ENCODE results near the gene SAA4.
"Not testable (repeated sequence)": the region's sequence is repeated elsewhere in the genome, so short reads cannot be mapped to it uniquely, and the experiment has no call there.

The SAA4 gene

GRCh38 chr11:18236664-18237356, at the start of gene SAA4:
TSS of gene SAA4 (minus strand) at chr11:18236802. CDS start at chr11:18235926, 876 bp downstream.
- no peak for DNase-seq

- no peak for DNase-seq
These were observed 49.2 kb upstream of the SAA4 start for GRCh38 chr11:18285841-18286240.

- no peak for DNase-seq
These were observed 46.0 kb upstream of the SAA4 start for GRCh38 chr11:18282626-18283025.

GRCh38 chr11:18280438-18281045, 43.9 kb upstream of the SAA4 start:
- no peak for DNase-seq

GRCh38 chr11:18277565-18278271, 41.1 kb upstream of the SAA4 start:
- DNase-seq, result no peak

- DNase-seq, result no peak
These were observed 34.6 kb upstream of the SAA4 start for GRCh38 chr11:18271206-18271605.

- DNase-seq, result no peak
These were observed 33.5 kb upstream of the SAA4 start for GRCh38 chr11:18270102-18270501.

GRCh38 chr11:18269252-18269651, 32.6 kb upstream of the SAA4 start:
- DNase-seq, result not testable (repeated sequence)

GRCh38 chr11:18267335-18268133, 30.9 kb upstream of the SAA4 start:
- not testable (repeated sequence) for DNase-seq

- no peak for DNase-seq
These were observed 29.3 kb upstream of the SAA4 start, which contains the start of gene SAA1 for GRCh38 chr11:18265949-18266348. TSS of gene SAA1 (plus strand) at chr11:18266264. CDS start at chr11:18266888, 624 bp downstream.

GRCh38 chr11:18264677-18265555, 28.3 kb upstream of the SAA4 start:
- DNase-seq, result no peak

- no peak for DNase-seq
These were observed 27.4 kb upstream of the SAA4 start for GRCh38 chr11:18264035-18264434.

GRCh38 chr11:18262681-18263350, 26.2 kb upstream of the SAA4 start:
- not testable (repeated sequence) for DNase-seq

GRCh38 chr11:18261721-18262120, 25.1 kb upstream of the SAA4 start:
- DNase-seq, result no peak

GRCh38 chr11:18259259-18259658, 22.7 kb upstream of the SAA4 start:
- DNase-seq, result no peak

- no peak for DNase-seq
These were observed 18.3 kb upstream of the SAA4 start for GRCh38 chr11:18254781-18255361.

- no peak for DNase-seq
These were observed 17.3 kb upstream of the SAA4 start for GRCh38 chr11:18253778-18254338.

- DNase-seq, result no peak
These were observed 16.6 kb upstream of the SAA4 start for GRCh38 chr11:18253233-18253632.

- DNase-seq, result no peak
These were observed 12.0 kb upstream of the SAA4 start, which contains the start of gene SAA2 for GRCh38 chr11:18248561-18248960. TSS of gene SAA2 (minus strand) at chr11:18248668. CDS start at chr11:18248011, 657 bp downstream.

- DNase-seq, result not testable (repeated sequence)
These were observed 10.6 kb upstream of the SAA4 start for GRCh38 chr11:18247191-18247581.

Data from CD4-positive, alpha-beta T cell treated with Interleukin-17A for 4 hours (primary cell).